Fibroblast of upper back skin (primary cell): Measurements from ENCODE around the gene GPSM1.
A peak's percentile ranks its signal among the peaks of the same experiment; 100 is the strongest.

ENCODE experiments used
- DNase-seq: peaks from one replicate; pipeline ENCODE4 v3.0.0-alpha.2; 2013

Gene GPSM1

GRCh38 chr9:136363949-136364748, 36.8 kb downstream of the GPSM1 start:
- no peak for DNase-seq

- no peak for DNase-seq
Measured at GRCh38 chr9:136364942-136365774, 37.8 kb downstream of the GPSM1 start.

- no peak for DNase-seq
Measured at GRCh38 chr9:136365775-136366222, 38.5 kb downstream of the GPSM1 start.

- no peak for DNase-seq
Measured at GRCh38 chr9:136366826-136367225, 39.5 kb downstream of the GPSM1 start.

- no peak for DNase-seq
Measured at GRCh38 chr9:136367296-136368145, 40.2 kb downstream of the GPSM1 start.

- DNase-seq, result no peak
Measured at GRCh38 chr9:136368190-136368589, 40.9 kb downstream of the GPSM1 start.

GRCh38 chr9:136370037-136370436, 42.7 kb downstream of the GPSM1 start:
- DNase-seq, result no peak

- no peak for DNase-seq
Measured at GRCh38 chr9:136370687-136371532, 43.6 kb downstream of the GPSM1 start.

- no peak for DNase-seq
Measured at GRCh38 chr9:136371533-136371880, 44.2 kb downstream of the GPSM1 start.

- DNase-seq, result no peak
Measured at GRCh38 chr9:136372006-136372405, 44.7 kb downstream of the GPSM1 start.

GRCh38 chr9:136372561-136373299, 45.4 kb downstream of the GPSM1 start:
- DNase-seq, result peak; percentile 75

GRCh38 chr9:136373300-136374182, 46.2 kb downstream of the GPSM1 start, which contains the start of gene CARD9:
Gene CARD9 (minus strand): TSS chr9:136373669. CDS start chr9:136372078, 1,591 bp downstream.
- DNase-seq, result no peak

GRCh38 chr9:136374183-136374575, 46.8 kb downstream of the GPSM1 start:
- no peak for DNase-seq

- no peak for DNase-seq
Measured at GRCh38 chr9:136375096-136375495, 47.8 kb downstream of the GPSM1 start.

GRCh38 chr9:136376457-136376856, 49.1 kb downstream of the GPSM1 start:
- no peak for DNase-seq

GRCh38 chr9:136377341-136378169, 50.2 kb downstream of the GPSM1 start:
- DNase-seq, result no peak

- DNase-seq, result no peak
Measured at GRCh38 chr9:136378170-136379002, 51.0 kb downstream of the GPSM1 start.

- DNase-seq, result no peak
Measured at GRCh38 chr9:136379003-136379287, 51.6 kb downstream of the GPSM1 start.

GRCh38 chr9:136379401-136379800, 52.1 kb downstream of the GPSM1 start:
- DNase-seq, result no peak
